HCT116 (cell line): Measurements from ENCODE around the gene EIF2A.

Source experiments
- CTCF ChIP-seq, 3 experiments: fragments of 200-600 bp in 1 of 3; sonication (generic) in 1 of 3; IDR thresholded peaks in 2 of 3; conservative IDR thresholded peaks in 1 of 3; 2 replicates each; pipeline ENCODE4 v1.5.1; 2012 to 2017; ENCODE audit warnings: low read depth in 2 of 3, low read length in 2 of 3, antibody characterized with exemption in 1 of 3, borderline replicate concordance in 1 of 3, control low read depth in 1 of 3, mild to moderate bottlenecking in 1 of 3, mixed read lengths in 1 of 3, mixed run types in 1 of 3, moderate library complexity in 1 of 3; ENCODE audit not compliant: insufficient read depth in 1 of 3
- EZH2 ChIP-seq: fragments of 200-600 bp; sonication (generic); IDR thresholded peaks from 2 replicates; pipeline ENCODE4 v1.6.1; 2017; ENCODE audit warnings: antibody characterized with exemption, mixed run types
- SIN3A ChIP-seq: IDR thresholded peaks from 2 replicates; pipeline ENCODE4 v1.6.1; 2012; ENCODE audit warnings: low read depth

GRCh38 chr3:150588027-150588830 lies 41.6 kb downstream of the EIF2A start:
- TF ChIP-seq EZH2 (no peak), SIN3A (no peak), CTCF (IDR thresholded peaks at IDR 0.05 in 2 of 3, conservative IDR thresholded peaks at IDR 0.05 in 1 of 3; ENCODE audit: borderline replicate concordance in 1 of 3, insufficient read depth in 1 of 3, low read depth in 2 of 3, low read length in 2 of 3) (no peak)
